B cell (primary cell): ENCODE data around the gene IFT122. TPM values are rescaled to one million over a fixed set of nuclear protein-coding genes. Genes with fewer than 3 reads are reported as not detected.

Experiments
- ATAC-seq: fragments of 200-7000 bp; cut with Tn5 transposase; one replicate; pipeline ENCODE4 v1.10.0; 2021; ENCODE audit warnings: low read depth, mild to moderate bottlenecking, moderate number of reproducible peaks, moderate library complexity
- CTCF ChIA-PET: fragments of 350-600 bp; sonication (Branson Sonifier 250); formaldehyde crosslinking; loops from one replicate; lab custom pipeline; 2021; ENCODE audit warnings: antibody characterized with exemption, inconsistent platforms; lab: Charles Lee
- POLR2A ChIA-PET: fragments of 350-600 bp; sonication (Branson Sonifier 250); formaldehyde crosslinking; loops from one replicate; lab custom pipeline; 2021; ENCODE audit warnings: antibody characterized with exemption; lab: Charles Lee
- DNase-seq: peaks from one replicate; pipeline ENCODE4 v3.0.0; 2013
- H2AFZ ChIP-seq: 2 replicates; pipeline ENCODE4 v1.6.1; 2012; ENCODE audit warnings: mild to moderate bottlenecking, low read depth, low read length; ENCODE audit not compliant: insufficient read depth, poor library complexity, severe bottlenecking
- H3K27ac ChIP-seq, 2 donors: 1 replicate in 1 of 2; 2 replicates in 1 of 2; pipeline ENCODE4 v1.5.1; 2012 to 2013; ENCODE audit warnings: low read length in 2 of 2, mild to moderate bottlenecking in 2 of 2, moderate library complexity in 1 of 2
- H3K27me3 ChIP-seq, 4 experiments: fragments of 200-600 bp in 1 of 4; sonication (generic) in 1 of 4; replicated peaks in 1 of 4; 1 replicate in 2 of 4; 2 replicates in 2 of 4; pipeline versions ENCODE4 v1.6.1 to v1.7.0; 2013 to 2016; ENCODE audit warnings: low read length in 3 of 4, mild to moderate bottlenecking in 2 of 4, mixed read lengths in 1 of 4, moderate library complexity in 1 of 4; ENCODE audit not compliant: insufficient read depth in 4 of 4, control insufficient read depth in 3 of 4; ENCODE audit errors: control extremely low read depth in 1 of 4
- H3K36me3 ChIP-seq, 2 experiments: replicated peaks in 1 of 2; 1 replicate in 1 of 2; 2 replicates in 1 of 2; pipeline versions ENCODE4 v1.6.1 to v1.7.1; 2013; ENCODE audit warnings: low read length in 1 of 2; ENCODE audit not compliant: insufficient read depth in 2 of 2, control insufficient read depth in 1 of 2; ENCODE audit errors: control extremely low read depth in 1 of 2, extremely low read depth in 1 of 2
- H3K4me1 ChIP-seq, 2 donors: fragments of 200-600 bp in 1 of 2; sonication (generic) in 1 of 2; 1 replicate in 1 of 2; 2 replicates in 1 of 2; pipeline versions ENCODE4 v1.5.1 to v1.6.1; 2013 to 2017; ENCODE audit warnings: low read length in 2 of 2; ENCODE audit not compliant: control insufficient read depth in 2 of 2, insufficient read depth in 2 of 2
- H3K4me2 ChIP-seq: replicated peaks from 2 replicates; pipeline ENCODE3; 2012; ENCODE audit warnings: mild to moderate bottlenecking, low read depth, low read length; ENCODE audit not compliant: poor library complexity, severe bottlenecking
- H3K4me3 ChIP-seq, 5 experiments: fragments of 200-600 bp in 1 of 5; sonication (generic) in 1 of 5; 1 replicate in 3 of 5; 2 replicates in 2 of 5; pipeline versions ENCODE4 v1.5.1 to v1.7.0; 2011 to 2016; ENCODE audit warnings: low read length in 4 of 5, mild to moderate bottlenecking in 4 of 5, low read depth in 2 of 5, control low read depth in 1 of 5, moderate library complexity in 1 of 5; ENCODE audit not compliant: insufficient read depth in 1 of 5; ENCODE audit errors: control extremely low read depth in 1 of 5, extremely low read depth in 1 of 5
- H3K79me2 ChIP-seq: fragments of 200-600 bp; sonication (generic); one replicate; pipeline ENCODE4 v1.6.0; 2016; ENCODE audit warnings: low read length; ENCODE audit not compliant: control insufficient read depth, insufficient read depth
- H3K9ac ChIP-seq: fragments of 200-600 bp; sonication (generic); 2 replicates; pipeline ENCODE4 v1.6.1; 2017; ENCODE audit warnings: mild to moderate bottlenecking, low read length, moderate library complexity
- H3K9me3 ChIP-seq, 3 donors: one replicate each; pipeline versions ENCODE4 v1.6.1 to v1.7.1; 2013; ENCODE audit warnings: low read length in 2 of 3; ENCODE audit not compliant: control insufficient read depth in 2 of 3, insufficient read depth in 1 of 3; ENCODE audit errors: control extremely low read depth in 1 of 3
- H4K20me1 ChIP-seq: 2 replicates; pipeline ENCODE4 v1.6.0; 2012; ENCODE audit warnings: mild to moderate bottlenecking, low read length; ENCODE audit not compliant: insufficient read depth, control insufficient read depth, poor library complexity, severe bottlenecking
- H3K27ac Mint-ChIP-seq: one replicate; pipeline ENCODE4 v1.8.0; 2021; ENCODE audit warnings: mixed read lengths
- H3K27me3 Mint-ChIP-seq: one replicate; pipeline ENCODE4 v1.8.0; 2021; ENCODE audit warnings: mixed read lengths
- H3K4me1 Mint-ChIP-seq: one replicate; pipeline ENCODE4 v1.8.0; 2021; ENCODE audit warnings: mixed read lengths
- H3K4me3 Mint-ChIP-seq: one replicate; pipeline ENCODE4 v1.8.0; 2021; ENCODE audit warnings: mixed read lengths
- H3K9me3 Mint-ChIP-seq: one replicate; pipeline ENCODE4 v1.8.0; 2022; ENCODE audit warnings: mixed read lengths; ENCODE audit not compliant: insufficient read depth
- CTCF ChIP-seq: fragments of 200-600 bp; IDR thresholded peaks from one replicate; pipeline ENCODE4 v1.8.0; 2022; ENCODE audit warnings: antibody characterized with exemption, mild to moderate bottlenecking
- EZH2 ChIP-seq: IDR thresholded peaks from 2 replicates; pipeline ENCODE4 v1.6.1; 2012; ENCODE audit warnings: borderline replicate concordance, low read depth, mild to moderate bottlenecking, moderate library complexity, low read length; ENCODE audit not compliant: insufficient read depth, poor library complexity, severe bottlenecking
- WGBS: methylation state at CpG from one replicate; pipeline ENCODE4 v1.1.5; 2013; ENCODE audit warnings: missing lambda C conversion rate; ENCODE audit not compliant: insufficient coverage; 5-methylcytosine and 5-hydroxymethylcytosine counted together
- intact Hi-C: fragments of 100-400 bp; cut with micrococcal nuclease; formaldehyde crosslinking; loops from one replicate; pipeline ENCODE4 v1.10.0; 2022
- polyA plus RNA-seq: library from polyadenylated mRNA; depleted of rRNA; stranded (reverse); fragments of >200 nt; gene quantifications from 2 replicates; pipeline ENCODE4 v1.2.3, GENCODE V29; 2012
- total RNA-seq, 2 donors: library from RNA; stranded (reverse); fragments of 120-200 nt in 1 of 2; gene quantifications; 1 replicate in 1 of 2; 2 replicates in 1 of 2; pipeline versions ENCODE4 v1.2.3 to v1.2.4, GENCODE V29; 2013 to 2022

The IFT122 gene
- total and polyA plus RNA-seq, 2 donors (not counting 1 experiment from before 2014, with no cell fraction given) = 14.0 to 34.3 TPM

GRCh38 chr3:129440618-129441190 is 680 bp downstream of the IFT122 start:
- CTCF ChIA-PET = interaction anchor here (1.0 to 1.9 kb wide), 6 partner anchors 14 to 279 kb away, joined by 3 to 10 read pairs (median 7); no protein-coding TSS in a partner anchor
- POLR2A ChIA-PET = interaction anchor here (1.0 to 3.1 kb wide), 5 partner anchors 12 to 257 kb away, joined by 3 to 17 read pairs (median 8); partner anchors contain the start of gene EFCAB12

More at GRCh38 chr3:129440618-129441190, 680 bp downstream of the IFT122 start:
- Histone ChIP-seq H3K4me1 (peaks cover 40% of the 10 kb centered on the region in 2 donors), H3K79me2 (peaks cover 75% of the 10 kb centered on the region), H3K9ac (peak overlapping the region; percentile 98), H3K27ac (peak overlapping the region; percentile 78 to 91), H4K20me1 (no peaks in the 10 kb centered on the region), H3K36me3 (peaks cover 0 to 22% of the 10 kb centered on the region in 2 experiments), H3K4me2 (peak overlapping the region; percentile 84), H3K9me3 (no peaks in the 10 kb centered on the region), H3K27me3 (no peaks in the 10 kb centered on the region), H3K4me3 (peak overlapping the region; percentile 64 to 100 (median 99)), H2AFZ (peak overlapping the region; percentile 93)
- ATAC-seq (no peak), DNase-seq (no peak)
- H3K27ac Mint-ChIP-seq = peak overlapping the region; percentile 95
- WGBS = 0% methylated on average over 1 of the region's 9 CpGs
- no peaks in the 10 kb centered on the region for H3K9me3 Mint-ChIP-seq
- H3K4me3 Mint-ChIP-seq = peak overlapping the region; percentile 93
- H3K4me1 Mint-ChIP-seq = peaks cover 47% of the 10 kb centered on the region
- H3K27me3 Mint-ChIP-seq = no peaks in the 10 kb centered on the region
- TF ChIP-seq EZH2 = no peak
- TF ChIP-seq CTCF = no peak
- intact Hi-C loops = loop anchor here (1.0 to 5.0 kb wide), 7 partner anchors 41 to 453 kb away; partner anchors contain the start of genes PLXND1 and TMCC1
